OCI-LY7 (cell line): ENCODE measurements around the gene MCF2L2. TPM values are rescaled to one million over a fixed set of nuclear protein-coding genes. Genes with fewer than 3 reads are reported as not detected.
"Not testable (repeated sequence)": the region's sequence is repeated elsewhere in the genome, so short reads cannot be mapped to it uniquely, and the experiment has no call there.

Source experiments
- BruUV-seq: library from RNA; stranded (reverse); fragments of 400-500 nt; replicated peaks from 2 replicates; lab custom pipeline; 2021; lab: Mats Ljungman, UMichigan
- CTCF ChIA-PET: fragments of 300-600 bp; sonication (Branson Sonifier 250); formaldehyde crosslinking; loops from one replicate; lab custom pipeline; 2022; ENCODE audit warnings: antibody characterized with exemption; ENCODE audit not compliant: unreplicated experiment; lab: Charles Lee
- POLR2A ChIA-PET: fragments of 300-600 bp; sonication (Branson Sonifier 250); formaldehyde crosslinking; loops from one replicate; lab custom pipeline; 2022; ENCODE audit warnings: antibody characterized with exemption; lab: Charles Lee
- DNase-seq: peaks from one replicate; pipeline ENCODE4 v3.0.0-alpha.2; 2015; ENCODE audit warnings: low spot score
- H2AFZ ChIP-seq: fragments of 200-600 bp; sonication (generic), shearing (Covaris generic); 2 replicates; pipeline ENCODE4 v1.6.1; 2014; ENCODE audit warnings: mild to moderate bottlenecking, antibody characterized with exemption, low read length, moderate library complexity
- H3K27ac ChIP-seq: fragments of 200-600 bp; sonication (generic); 2 replicates; pipeline ENCODE4 v1.5.1; 2014; ENCODE audit warnings: mixed run types, low read depth, mild to moderate bottlenecking, moderate library complexity, low read length, inconsistent platforms; ENCODE audit not compliant: poor library complexity, severe bottlenecking
- H3K36me3 ChIP-seq: fragments of 200-600 bp; sonication (generic); 2 replicates; pipeline ENCODE4 v1.6.1; 2014; ENCODE audit warnings: mild to moderate bottlenecking, antibody characterized with exemption, low read length, moderate library complexity, mixed read lengths; ENCODE audit not compliant: insufficient read depth
- H3K4me1 ChIP-seq: fragments of 200-600 bp; sonication (generic); 2 replicates; pipeline ENCODE4 v1.5.1; 2014; ENCODE audit warnings: mild to moderate bottlenecking, low read length; ENCODE audit not compliant: insufficient read depth, poor library complexity, severe bottlenecking
- H3K4me2 ChIP-seq: fragments of 200-600 bp; sonication (generic); 2 replicates; pipeline ENCODE4 v1.6.1; 2014; ENCODE audit warnings: mild to moderate bottlenecking, low read length
- H3K4me3 ChIP-seq: fragments of 200-600 bp; sonication (generic); 2 replicates; pipeline ENCODE4 v1.5.1; 2014; ENCODE audit warnings: mild to moderate bottlenecking, low read depth, low read length; ENCODE audit not compliant: poor library complexity, severe bottlenecking
- H3K79me2 ChIP-seq: fragments of 200-600 bp; sonication (generic); 2 replicates; pipeline ENCODE4 v1.6.1; 2016; ENCODE audit warnings: low read depth, mild to moderate bottlenecking, low read length, moderate library complexity, mixed read lengths; ENCODE audit not compliant: insufficient read depth
- H3K9me2 ChIP-seq: fragments of 200-600 bp; sonication (generic); 2 replicates; pipeline ENCODE4 v1.6.1; 2016; ENCODE audit warnings: mild to moderate bottlenecking, low read length, mixed read lengths; ENCODE audit not compliant: insufficient read depth
- H3K9me3 ChIP-seq: fragments of 200-600 bp; sonication (generic); 2 replicates; pipeline ENCODE4 v1.6.1; 2014; ENCODE audit warnings: mild to moderate bottlenecking, mixed run types, low read length, mixed read lengths
- H4K20me1 ChIP-seq: fragments of 200-600 bp; sonication (generic); 2 replicates; pipeline ENCODE4 v1.6.1; 2014; ENCODE audit warnings: mild to moderate bottlenecking, antibody characterized with exemption, low read length, moderate library complexity, mixed read lengths; ENCODE audit not compliant: insufficient read depth
- EZH2phosphoT487 ChIP-seq: fragments of 200-600 bp; sonication (generic); IDR thresholded peaks from 2 replicates; pipeline ENCODE4 v1.6.1; 2018; ENCODE audit warnings: low read depth, borderline replicate concordance, mild to moderate bottlenecking, mixed run types, antibody characterized with exemption, low read length, moderate library complexity, mixed read lengths
- intact Hi-C: fragments of 100-400 bp; cut with micrococcal nuclease; formaldehyde crosslinking; loops from one replicate; pipeline ENCODE4 v1.10.0; 2022; ENCODE audit not compliant: unreplicated experiment
- total RNA-seq, 2 experiments: library from RNA; depleted of rRNA in 1 of 2; stranded (reverse); fragments of >200 nt in 1 of 2; shearing (Covaris generic) in 1 of 2; gene quantifications; 2 replicates each; pipeline ENCODE4 v1.2.3, GENCODE V29; 2014 to 2022
- TF ChIP-seq, protein P1 (sequence below): fragments of 200-600 bp; sonication (generic); conservative IDR thresholded peaks from 2 replicates; pipeline ENCODE4 v1.5.1; 2014; ENCODE audit warnings: mild to moderate bottlenecking, antibody characterized with exemption, low read length, moderate library complexity, mixed read lengths

MCF2L2 gene
- total RNA-seq, 2 experiments from 2014 or later = 6.6 to 8.0 TPM

DNA sequence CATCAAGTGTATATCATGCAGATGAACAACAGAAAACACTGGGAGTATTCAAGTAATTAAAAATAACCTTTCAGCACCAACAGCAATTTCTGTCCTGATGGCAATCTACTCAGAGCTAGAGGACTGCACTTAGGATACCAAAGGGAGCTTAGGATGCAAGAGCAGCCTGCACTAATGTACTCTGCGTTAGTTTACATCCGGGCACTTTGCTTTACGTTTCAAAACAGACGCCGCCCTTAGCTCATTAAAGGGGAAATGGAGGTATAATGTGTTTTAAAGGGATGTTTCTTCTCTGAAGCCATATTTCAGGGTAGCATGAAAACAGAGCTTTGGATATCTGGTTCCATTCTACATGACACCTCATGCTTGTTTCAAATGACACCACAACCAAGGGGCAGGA, 189.4 kb downstream of the MCF2L2 start:
- no peaks in the 10 kb centered on the region for H3K9me2 ChIP-seq
- intact Hi-C loops = no loop called here
- H4K20me1 ChIP-seq = no peaks in the 10 kb centered on the region
- no peak overlapping the region for H3K4me2 ChIP-seq
- H3K4me3 ChIP-seq = no peak overlapping the region
- no peaks in the 10 kb centered on the region for H3K4me1 ChIP-seq
- POLR2A ChIA-PET = interaction anchor here (0.6 kb wide), 2 partner anchors 46 to 77 kb away, joined by 3 to 4 read pairs; no protein-coding TSS in a partner anchor
- CTCF ChIA-PET = no interaction called here
- H3K79me2 ChIP-seq = no peaks in the 10 kb centered on the region
- no peaks in the 10 kb centered on the region for H3K36me3 ChIP-seq
- no peak for TF ChIP-seq EZH2phosphoT487
- TF ChIP-seq, protein P1, sequence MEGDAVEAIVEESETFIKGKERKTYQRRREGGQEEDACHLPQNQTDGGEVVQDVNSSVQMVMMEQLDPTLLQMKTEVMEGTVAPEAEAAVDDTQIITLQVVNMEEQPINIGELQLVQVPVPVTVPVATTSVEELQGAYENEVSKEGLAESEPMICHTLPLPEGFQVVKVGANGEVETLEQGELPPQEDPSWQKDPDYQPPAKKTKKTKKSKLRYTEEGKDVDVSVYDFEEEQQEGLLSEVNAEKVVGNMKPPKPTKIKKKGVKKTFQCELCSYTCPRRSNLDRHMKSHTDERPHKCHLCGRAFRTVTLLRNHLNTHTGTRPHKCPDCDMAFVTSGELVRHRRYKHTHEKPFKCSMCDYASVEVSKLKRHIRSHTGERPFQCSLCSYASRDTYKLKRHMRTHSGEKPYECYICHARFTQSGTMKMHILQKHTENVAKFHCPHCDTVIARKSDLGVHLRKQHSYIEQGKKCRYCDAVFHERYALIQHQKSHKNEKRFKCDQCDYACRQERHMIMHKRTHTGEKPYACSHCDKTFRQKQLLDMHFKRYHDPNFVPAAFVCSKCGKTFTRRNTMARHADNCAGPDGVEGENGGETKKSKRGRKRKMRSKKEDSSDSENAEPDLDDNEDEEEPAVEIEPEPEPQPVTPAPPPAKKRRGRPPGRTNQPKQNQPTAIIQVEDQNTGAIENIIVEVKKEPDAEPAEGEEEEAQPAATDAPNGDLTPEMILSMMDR = no peak
- H3K27ac ChIP-seq = no peak overlapping the region
- no peak overlapping the region for H2AFZ ChIP-seq
- H3K9me3 ChIP-seq = peaks cover 12% of the 10 kb centered on the region
- no peak for DNase-seq
- no TSS peak for BruUV-seq

DNA sequence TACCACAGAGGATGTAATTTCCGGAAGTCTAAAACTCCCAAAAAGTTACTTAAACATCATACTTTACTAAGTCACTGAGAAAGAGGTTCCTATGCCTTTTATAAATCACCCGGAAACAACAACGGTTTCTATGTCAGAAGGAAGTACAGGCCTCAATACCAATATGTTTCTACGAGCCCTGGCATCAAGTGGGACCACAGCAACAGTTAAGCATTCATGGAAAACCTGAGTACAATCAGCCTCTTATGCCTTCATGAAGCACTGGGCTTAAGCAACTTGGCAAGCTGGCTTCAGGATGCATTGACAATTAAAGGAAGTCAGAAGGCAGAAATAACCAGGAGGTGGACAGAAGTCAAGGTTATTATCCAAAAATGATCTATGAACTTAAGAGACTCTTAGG, 194.5 kb downstream of the MCF2L2 start:
- intact Hi-C loops = no loop called here
- H3K4me3 ChIP-seq = no peak overlapping the region
- no peaks in the 10 kb centered on the region for H3K9me3 ChIP-seq
- ChIA-PET POLR2A (no interaction called here), CTCF (no interaction called here)
- no peaks in the 10 kb centered on the region for H3K9me2 ChIP-seq
- no TSS peak for BruUV-seq
- 0 out of 2 replicates have a peak overlapping the region, but pooled peaks have one; percentile 7 for H2AFZ ChIP-seq
- no peak overlapping the region for H3K27ac ChIP-seq
- H3K36me3 ChIP-seq = no peaks in the 10 kb centered on the region
- H3K4me1 ChIP-seq = no peaks in the 10 kb centered on the region
- DNase-seq = no peak
- no peak overlapping the region for H3K4me2 ChIP-seq
- TF ChIP-seq, protein P1 = no peak
- TF ChIP-seq EZH2phosphoT487 = no peak
- H3K79me2 ChIP-seq = no peaks in the 10 kb centered on the region
- no peaks in the 10 kb centered on the region for H4K20me1 ChIP-seq

DNA sequence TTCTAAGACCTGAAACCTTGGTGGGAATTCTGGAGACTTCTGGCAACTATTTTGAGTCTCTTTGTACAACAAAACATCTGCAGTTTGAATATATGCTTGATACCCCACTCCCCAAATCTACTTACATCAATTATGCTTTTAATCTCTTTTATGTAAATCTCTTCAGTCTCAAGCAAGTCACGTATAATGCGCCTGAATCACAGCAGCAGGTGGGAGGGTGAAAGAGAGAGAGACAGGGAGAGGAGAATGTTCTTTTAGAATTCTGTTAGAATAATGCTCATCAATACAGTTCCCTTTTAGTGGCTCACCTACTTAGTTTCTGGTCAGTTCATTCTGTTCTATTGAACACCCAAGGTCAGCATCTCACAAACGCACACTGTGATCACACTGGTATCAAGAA, 197.6 kb downstream of the MCF2L2 start:
- no peaks in the 10 kb centered on the region for H3K4me1 ChIP-seq
- H2AFZ ChIP-seq = no peak overlapping the region
- H3K4me2 ChIP-seq = no peak overlapping the region
- BruUV-seq = no TSS peak
- DNase-seq = no peak
- TF ChIP-seq, protein P1 = no peak
- no peak for TF ChIP-seq EZH2phosphoT487
- no peaks in the 10 kb centered on the region for H3K36me3 ChIP-seq
- no peaks in the 10 kb centered on the region for H3K79me2 ChIP-seq
- ChIA-PET CTCF (no interaction called here), POLR2A (no interaction called here)
- H3K9me2 ChIP-seq = no peaks in the 10 kb centered on the region
- no peak overlapping the region for H3K4me3 ChIP-seq
- no peaks in the 10 kb centered on the region for H4K20me1 ChIP-seq
- H3K9me3 ChIP-seq = no peaks in the 10 kb centered on the region
- H3K27ac ChIP-seq = no peak overlapping the region
- intact Hi-C loops = no loop called here

DNA sequence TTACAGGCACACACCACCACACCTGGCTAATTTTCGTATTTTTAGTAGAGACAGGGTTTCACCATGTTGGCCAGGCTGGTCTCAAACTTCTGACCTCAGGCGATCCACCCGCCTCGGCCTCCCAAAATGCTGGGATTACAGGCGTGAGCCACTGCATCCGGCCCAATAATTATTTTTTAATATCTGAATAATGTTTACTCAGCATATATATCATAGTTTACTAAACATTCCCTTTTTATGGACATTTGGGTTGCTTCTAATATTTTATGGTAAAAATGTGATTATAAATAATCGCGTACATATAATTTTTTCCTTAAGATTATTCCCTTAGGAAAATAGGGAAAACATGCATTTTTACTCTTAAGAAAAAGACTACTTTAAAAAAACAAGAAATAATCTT, 198.2 kb downstream of the MCF2L2 start:
- CTCF ChIA-PET, H3K27ac ChIP-seq, H3K79me2 ChIP-seq, H2AFZ ChIP-seq, POLR2A ChIA-PET, H3K9me2 ChIP-seq, H4K20me1 ChIP-seq, intact Hi-C loops, H3K4me2 ChIP-seq, BruUV-seq, H3K9me3 ChIP-seq, H3K4me1 ChIP-seq, H3K4me3 ChIP-seq, DNase-seq, H3K36me3 ChIP-seq: not testable (repeated sequence)
